A673 (cell line): ENCODE measurements around the gene NANOS1. TPM values are rescaled to one million over a fixed set of nuclear protein-coding genes. Genes with fewer than 3 reads are reported as not detected.

ENCODE experiments used
- BruUV-seq: library from RNA; stranded (reverse); fragments of 400-500 nt; replicated peaks from 2 replicates; lab custom pipeline; 2021; lab: Mats Ljungman, UMichigan
- CTCF ChIA-PET: fragments of 300-600 bp; sonication (Branson Sonifier 250); formaldehyde crosslinking; loops from one replicate; lab custom pipeline; 2022; ENCODE audit warnings: antibody characterized with exemption; lab: Charles Lee
- POLR2A ChIA-PET: fragments of 300-600 bp; sonication (Branson Sonifier 250); formaldehyde crosslinking; loops from one replicate; lab custom pipeline; 2022; ENCODE audit warnings: antibody characterized with exemption; ENCODE audit not compliant: low non-redundant PET; lab: Charles Lee
- DNase-seq: peaks from one replicate; pipeline ENCODE4 v3.0.0-alpha.2; 2015; ENCODE audit warnings: low spot score
- H3K27ac ChIP-seq: fragments of 200-600 bp; sonication (generic); 2 replicates; pipeline ENCODE4 v1.5.1; 2016; ENCODE audit warnings: mixed run types, low read depth, mild to moderate bottlenecking, mixed read lengths, antibody characterized with exemption, low read length; ENCODE audit not compliant: poor library complexity, severe bottlenecking
- H3K27me3 ChIP-seq: fragments of 200-600 bp; sonication (generic); replicated peaks from 2 replicates; pipeline ENCODE4 v1.6.1; 2017; ENCODE audit warnings: mixed run types, low read depth, mild to moderate bottlenecking, mixed read lengths, antibody characterized with exemption, low read length; ENCODE audit not compliant: insufficient read depth, poor library complexity
- H3K36me3 ChIP-seq: fragments of 200-600 bp; sonication (generic); 2 replicates; pipeline ENCODE4 v1.6.1; 2016; ENCODE audit warnings: mixed run types, mild to moderate bottlenecking, mixed read lengths, antibody characterized with exemption, low read length; ENCODE audit not compliant: insufficient read depth, poor library complexity, severe bottlenecking
- H3K4me1 ChIP-seq: fragments of 200-600 bp; sonication (generic); 2 replicates; pipeline ENCODE4 v1.6.1; 2017; ENCODE audit warnings: mixed run types, mild to moderate bottlenecking, mixed read lengths, antibody characterized with exemption, low read length; ENCODE audit not compliant: insufficient read depth, poor library complexity, severe bottlenecking
- H3K4me3 ChIP-seq: fragments of 200-600 bp; sonication (generic); 2 replicates; pipeline ENCODE4 v1.5.1; 2016; ENCODE audit warnings: low read depth, mixed run types, mild to moderate bottlenecking, mixed read lengths, low read length; ENCODE audit not compliant: poor library complexity, severe bottlenecking
- H3K9me3 ChIP-seq: fragments of 200-600 bp; sonication (generic); 2 replicates; pipeline ENCODE4 v1.6.1; 2016; ENCODE audit warnings: mixed run types, low read depth, mild to moderate bottlenecking, mixed read lengths, antibody characterized with exemption, low read length; ENCODE audit not compliant: poor library complexity, severe bottlenecking
- CTCF ChIP-seq: fragments of 300-800, 200-600 bp; sonication (generic); conservative IDR thresholded peaks from 2 replicates; pipeline ENCODE4 v1.5.1; 2017; ENCODE audit warnings: low read depth, mild to moderate bottlenecking, antibody characterized with exemption, low read length, moderate library complexity, mixed read lengths
- EZH2 ChIP-seq: fragments of 200-600 bp; sonication (generic); IDR thresholded peaks from 2 replicates; pipeline ENCODE4 v1.6.1; 2017; ENCODE audit warnings: borderline replicate concordance, low read depth, mild to moderate bottlenecking, mixed read lengths, antibody characterized with exemption, low read length; ENCODE audit not compliant: poor library complexity, severe bottlenecking
- intact Hi-C: fragments of 100-400 bp; cut with micrococcal nuclease; formaldehyde crosslinking; loops from one replicate; pipeline ENCODE4 v1.10.0; 2022; ENCODE audit not compliant: unreplicated experiment
- total RNA-seq: library from RNA; stranded (reverse); gene quantifications from 2 replicates; pipeline ENCODE4 v1.2.3, GENCODE V29; 2021

Gene NANOS1
- total RNA-seq, 1 experiment from 2014 or later: 0.67 TPM

GRCh38 chr10:119051775-119052174 lies 22.3 kb downstream of the NANOS1 start:
- intact Hi-C loops: no loop called here
- no TSS peak for BruUV-seq
- no peak overlapping the region for H3K4me3 ChIP-seq

DNA sequence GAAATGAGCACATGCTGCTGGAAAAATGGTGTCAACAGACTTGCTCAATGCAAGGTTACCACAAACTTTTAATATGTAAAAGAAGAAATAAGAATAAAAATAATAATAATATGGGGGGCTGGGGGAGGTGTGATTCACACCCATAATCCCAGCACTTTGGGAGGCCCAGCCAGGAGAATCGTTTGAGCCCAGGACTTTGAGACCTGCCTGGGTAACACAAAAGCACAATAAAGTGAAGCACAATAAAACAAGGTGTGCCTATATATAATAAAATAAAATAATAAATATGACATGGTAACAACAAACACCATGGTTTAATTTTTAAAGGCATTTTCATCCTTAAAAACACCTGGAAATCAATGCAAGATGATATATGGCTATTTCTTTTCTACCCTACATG lies 26.0 kb downstream of the NANOS1 start:
- intact Hi-C loops: no loop called here
- BruUV-seq: no TSS peak
- Histone ChIP-seq H3K9me3 (no peaks in the 10 kb centered on the region), H3K27me3 (no peaks in the 10 kb centered on the region), H3K36me3 (peaks cover 100% of the 10 kb centered on the region), H3K4me3 (no peak overlapping the region), H3K27ac (no peak overlapping the region), H3K4me1 (peaks cover 9% of the 10 kb centered on the region)
- CTCF ChIA-PET: no interaction called here
- no peak for DNase-seq
- POLR2A ChIA-PET: no interaction called here
- TF ChIP-seq CTCF (no peak), EZH2 (no peak)

More at GRCh38 chr10:119051775-119052174, 22.3 kb downstream of the NANOS1 start:
- H3K27me3 ChIP-seq: no peaks in the 10 kb centered on the region
- no peaks in the 10 kb centered on the region for H3K4me1 ChIP-seq
- no peak for DNase-seq
- H3K27ac ChIP-seq: no peak overlapping the region
- peaks cover 98% of the 10 kb centered on the region for H3K36me3 ChIP-seq
- ChIA-PET POLR2A (no interaction called here), CTCF (no interaction called here)
- no peaks in the 10 kb centered on the region for H3K9me3 ChIP-seq
- TF ChIP-seq EZH2 (no peak), CTCF (no peak)

GRCh38 chr10:119058010-119058409 lies 28.5 kb downstream of the NANOS1 start:
- Histone ChIP-seq H3K9me3 (no peaks in the 10 kb centered on the region), H3K27ac (no peak overlapping the region), H3K4me3 (no peak overlapping the region), H3K4me1 (peaks cover 17% of the 10 kb centered on the region), H3K36me3 (peaks cover 100% of the 10 kb centered on the region), H3K27me3 (no peaks in the 10 kb centered on the region)
- ChIA-PET POLR2A (no interaction called here), CTCF (no interaction called here)
- no peak for DNase-seq
- intact Hi-C loops: no loop called here
- no peak for TF ChIP-seq EZH2
- no peak for TF ChIP-seq CTCF
- no TSS peak for BruUV-seq
